Breast epithelium (tissue), 4 donors: ENCODE data around the gene ATP8B4. TPM values are rescaled to one million over a fixed set of nuclear protein-coding genes. Genes with fewer than 3 reads are reported as not detected.

Source experiments
- DNase-seq, 2 donors: peaks; one replicate each; pipeline ENCODE4 v3.0.0-alpha.2; 2019; ENCODE audit warnings: low spot score in 2 of 2
- H3K27ac ChIP-seq, 2 donors: fragments of 200-600 bp; sonication (generic) in 1 of 2; one replicate each; pipeline ENCODE4 v1.5.1; 2016 to 2019; ENCODE audit warnings: mild to moderate bottlenecking in 1 of 2
- H3K27me3 ChIP-seq, 2 donors: fragments of 200-600 bp; sonication (generic) in 1 of 2; one replicate each; pipeline versions ENCODE4 v1.5.1 to v1.6.0; 2017 to 2019; ENCODE audit warnings: control low read depth in 1 of 2, mild to moderate bottlenecking in 1 of 2
- H3K36me3 ChIP-seq: fragments of 200-600 bp; one replicate; pipeline ENCODE4 v1.5.1; 2019
- H3K4me1 ChIP-seq, 2 donors: fragments of 200-600 bp; sonication (generic); one replicate each; pipeline ENCODE4 v1.5.1; 2016 to 2019; ENCODE audit warnings: control low read depth in 1 of 2
- H3K4me3 ChIP-seq, 3 donors: fragments of 200-600 bp; sonication (generic); 1 replicate in 2 of 3; 2 replicates in 1 of 3; pipeline ENCODE4 v1.5.1; 2016 to 2019; ENCODE audit warnings: mild to moderate bottlenecking in 3 of 3, moderate library complexity in 2 of 3
- H3K9me3 ChIP-seq, 2 donors: fragments of 200-600 bp; sonication (generic) in 1 of 2; one replicate each; pipeline ENCODE4 v1.5.1; 2016 to 2019; ENCODE audit warnings: control low read depth in 1 of 2
- POLR2A ChIP-seq: fragments of 450-650 bp; IDR thresholded peaks from one replicate; pipeline ENCODE4 v1.6.1; 2016; ENCODE audit warnings: antibody characterized with exemption, mild to moderate bottlenecking, moderate library complexity
- POLR2AphosphoS5 ChIP-seq, 3 donors: sonication (generic); formaldehyde crosslinking; IDR thresholded peaks; one replicate each; pipeline ENCODE4 v1.6.1; 2017; ENCODE audit warnings: antibody characterized with exemption in 3 of 3
- intact Hi-C: fragments of 100-400 bp; cut with DNase I; formaldehyde crosslinking; loops from one replicate; pipeline ENCODE4 v1.15.1; 2023; ENCODE audit warnings: low total_unique reads
- total RNA-seq, 3 donors: library from RNA; depleted of rRNA; stranded (reverse); fragments of >200 nt; gene quantifications; one replicate each; pipeline ENCODE4 v1.1.0, GENCODE V29; 2016
- TF ChIP-seq, protein P1 (sequence below), 3 donors: fragments of 450-650 bp; IDR thresholded peaks; one replicate each; pipeline ENCODE4 v1.5.1; 2016 to 2017; ENCODE audit warnings: antibody characterized with exemption in 3 of 3, mild to moderate bottlenecking in 3 of 3, moderate library complexity in 3 of 3

Gene ATP8B4
- total RNA-seq, result 10 to 100 TPM in 1 of 3 donors, 1 to 10 TPM in 2; 7.9 to 28.3 (median 9.5) TPM

DNA sequence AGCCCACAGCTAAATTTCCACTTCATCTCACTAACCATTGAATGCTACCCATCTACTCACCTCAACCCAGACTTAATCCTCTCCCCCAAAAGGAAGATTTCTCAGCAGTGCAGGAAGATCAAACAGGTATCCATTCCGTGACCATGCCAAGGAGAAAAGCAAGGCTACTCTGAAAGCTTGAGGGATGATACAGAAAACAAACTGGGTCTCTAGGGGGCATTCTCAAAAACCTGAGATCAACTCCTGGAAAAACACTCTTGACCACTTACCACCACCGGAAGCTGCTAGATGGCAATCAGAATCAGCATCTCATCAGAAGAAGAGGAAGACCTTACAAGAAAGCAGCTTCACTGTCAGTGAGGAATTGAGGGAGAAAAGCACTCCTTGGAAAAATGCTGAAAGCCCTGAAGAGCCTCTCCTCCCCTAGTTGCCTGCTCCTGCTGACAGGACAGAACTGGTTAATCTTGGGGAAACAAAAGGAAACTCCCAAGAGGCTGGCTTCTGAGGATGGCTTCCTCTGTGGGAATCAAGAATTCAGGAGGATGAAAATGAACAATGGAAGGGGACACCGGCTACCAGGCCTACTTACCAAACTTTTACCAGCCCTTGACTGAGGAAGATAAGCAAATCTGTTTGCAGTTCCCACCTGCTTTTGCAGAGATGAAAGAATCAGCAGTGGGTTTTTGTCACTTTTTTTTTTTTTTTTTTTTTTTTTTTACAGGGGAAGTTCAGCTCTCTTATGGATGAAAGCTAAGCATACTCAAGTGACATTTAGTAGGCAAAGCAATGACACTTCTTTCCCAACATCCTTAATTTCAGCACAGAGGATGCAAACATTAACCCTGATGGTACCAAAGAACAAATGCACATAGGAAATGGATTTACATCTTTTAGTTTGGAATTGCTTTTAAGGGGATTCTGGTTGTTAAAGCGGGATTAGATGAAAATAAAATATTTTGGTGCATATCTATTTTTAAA lies at the start of gene ATP8B4:
TSS of gene ATP8B4 (minus strand) at position 171 of the 978 bp plus-strand sequence. CDS start 12,267 bp downstream, outside the sequence.
- no peaks in the 10 kb centered on the region for H3K9me3 ChIP-seq
- H3K4me1 ChIP-seq, result no peaks in the 10 kb centered on the region
- no peaks in the 10 kb centered on the region for H3K27me3 ChIP-seq
- H3K27ac ChIP-seq, result no peak within 1 kb of the TSS
- H3K36me3 ChIP-seq, result no peaks in the 10 kb centered on the region
- no peak for DNase-seq
- H3K4me3 ChIP-seq, result no peak within 1 kb of the TSS
- TF ChIP-seq POLR2AphosphoS5 (IDR thresholded peaks at IDR 0.05) (no peak), POLR2A (no peak)
- TF ChIP-seq, protein P1, sequence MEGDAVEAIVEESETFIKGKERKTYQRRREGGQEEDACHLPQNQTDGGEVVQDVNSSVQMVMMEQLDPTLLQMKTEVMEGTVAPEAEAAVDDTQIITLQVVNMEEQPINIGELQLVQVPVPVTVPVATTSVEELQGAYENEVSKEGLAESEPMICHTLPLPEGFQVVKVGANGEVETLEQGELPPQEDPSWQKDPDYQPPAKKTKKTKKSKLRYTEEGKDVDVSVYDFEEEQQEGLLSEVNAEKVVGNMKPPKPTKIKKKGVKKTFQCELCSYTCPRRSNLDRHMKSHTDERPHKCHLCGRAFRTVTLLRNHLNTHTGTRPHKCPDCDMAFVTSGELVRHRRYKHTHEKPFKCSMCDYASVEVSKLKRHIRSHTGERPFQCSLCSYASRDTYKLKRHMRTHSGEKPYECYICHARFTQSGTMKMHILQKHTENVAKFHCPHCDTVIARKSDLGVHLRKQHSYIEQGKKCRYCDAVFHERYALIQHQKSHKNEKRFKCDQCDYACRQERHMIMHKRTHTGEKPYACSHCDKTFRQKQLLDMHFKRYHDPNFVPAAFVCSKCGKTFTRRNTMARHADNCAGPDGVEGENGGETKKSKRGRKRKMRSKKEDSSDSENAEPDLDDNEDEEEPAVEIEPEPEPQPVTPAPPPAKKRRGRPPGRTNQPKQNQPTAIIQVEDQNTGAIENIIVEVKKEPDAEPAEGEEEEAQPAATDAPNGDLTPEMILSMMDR (IDR thresholded peaks at IDR 0.05), result no peak
- intact Hi-C loops, result loop anchor here (10.0 kb wide), 1 partner anchor 965 kb away; the partner anchor contains the start of gene COPS2

DNA sequence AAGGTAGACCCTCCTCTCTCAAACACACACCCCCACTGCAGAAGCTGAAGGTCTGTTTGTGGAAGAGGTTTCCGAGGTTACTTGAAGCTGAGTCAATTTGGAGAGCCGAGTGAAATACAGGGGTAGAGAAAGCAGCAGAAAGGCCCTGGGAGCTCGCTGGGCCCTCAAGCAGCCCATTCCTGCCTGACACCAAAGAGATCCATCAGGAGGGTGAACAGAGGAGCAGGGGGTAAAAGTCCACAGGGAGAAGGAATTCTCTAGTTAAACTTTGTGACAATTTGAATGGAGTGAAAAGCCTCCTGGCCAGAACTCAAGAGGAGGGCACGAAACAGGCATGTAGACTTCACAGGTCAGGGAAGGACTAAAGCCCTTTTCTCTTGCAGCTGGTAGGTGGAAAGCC lies 49.3 kb upstream of the ATP8B4 start:
- no peaks in the 10 kb centered on the region for H3K27me3 ChIP-seq
- no peak for TF ChIP-seq POLR2AphosphoS5 (IDR thresholded peaks at IDR 0.05)
- TF ChIP-seq, protein P1 (IDR thresholded peaks at IDR 0.05), result no peak
- TF ChIP-seq POLR2A, result no peak
- intact Hi-C loops, result loop anchor here (10.0 kb wide), 1 partner anchor 1206 kb away; no protein-coding TSS in a partner anchor
- no peak overlapping the region for H3K27ac ChIP-seq
- no peaks in the 10 kb centered on the region for H3K9me3 ChIP-seq
- H3K36me3 ChIP-seq, result no peaks in the 10 kb centered on the region
- H3K4me3 ChIP-seq, result no peak overlapping the region
- no peaks in the 10 kb centered on the region for H3K4me1 ChIP-seq
- no peak for DNase-seq

DNA sequence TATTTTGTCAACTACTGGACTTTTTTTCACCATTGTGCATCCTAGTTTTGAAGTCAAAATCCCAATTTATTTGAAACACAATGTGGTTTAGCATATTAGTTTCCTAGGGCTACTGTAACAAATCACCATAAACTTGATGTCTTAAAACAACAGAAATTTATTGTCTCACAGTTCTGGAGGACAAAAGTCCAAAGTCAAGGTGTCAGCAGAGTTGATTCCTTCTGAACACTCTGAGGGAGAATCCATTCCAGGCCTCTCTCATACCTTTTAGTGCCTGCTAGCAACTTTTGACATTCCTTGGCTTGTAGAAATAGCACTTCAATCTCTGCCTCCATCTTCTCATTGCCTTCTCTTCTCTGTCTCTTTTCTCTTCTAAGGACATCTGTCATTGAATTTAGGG lies 48.1 kb upstream of the ATP8B4 start:
- Histone ChIP-seq H3K4me3 (no peak overlapping the region), H3K36me3 (no peaks in the 10 kb centered on the region), H3K27ac (no peak overlapping the region), H3K27me3 (no peaks in the 10 kb centered on the region), H3K4me1 (no peaks in the 10 kb centered on the region), H3K9me3 (no peaks in the 10 kb centered on the region)
- DNase-seq, result no peak
- intact Hi-C loops, result loop anchor here (10.0 kb wide), 1 partner anchor 1208 kb away; no protein-coding TSS in a partner anchor
- TF ChIP-seq, protein P1 (IDR thresholded peaks at IDR 0.05), result no peak
- TF ChIP-seq POLR2A, result no peak
- TF ChIP-seq POLR2AphosphoS5 (IDR thresholded peaks at IDR 0.05), result no peak

- Histone ChIP-seq H3K4me3 (no peak overlapping the region), H3K4me1 (no peaks in the 10 kb centered on the region), H3K27ac (no peak overlapping the region), H3K36me3 (no peaks in the 10 kb centered on the region), H3K27me3 (no peaks in the 10 kb centered on the region), H3K9me3 (no peaks in the 10 kb centered on the region)
- DNase-seq, result no peak
- intact Hi-C loops, result loop anchor here (10.0 kb wide), 1 partner anchor 1209 kb away; no protein-coding TSS in a partner anchor
- TF ChIP-seq POLR2AphosphoS5 (IDR thresholded peaks at IDR 0.05) (no peak), POLR2A (no peak)
- TF ChIP-seq, protein P1 (IDR thresholded peaks at IDR 0.05), result no peak
Observed at GRCh38 chr15:50166216-50166615, 47.2 kb upstream of the ATP8B4 start.

GRCh38 chr15:50164458-50164857 lies 45.4 kb upstream of the ATP8B4 start:
- Histone ChIP-seq H3K36me3 (no peaks in the 10 kb centered on the region), H3K27ac (peak overlapping the region in 1 of 2 donors; percentile 5), H3K4me3 (no peak overlapping the region), H3K4me1 (no peaks in the 10 kb centered on the region), H3K27me3 (no peaks in the 10 kb centered on the region), H3K9me3 (no peaks in the 10 kb centered on the region)
- no peak for DNase-seq
- TF ChIP-seq POLR2A, result no peak
- no peak for TF ChIP-seq POLR2AphosphoS5 (IDR thresholded peaks at IDR 0.05)
- TF ChIP-seq, protein P1 (IDR thresholded peaks at IDR 0.05), result no peak
- intact Hi-C loops, result loop anchor here (10.0 kb wide), 1 partner anchor 1210 kb away; no protein-coding TSS in a partner anchor
